ENCODE data around the gene HSF5.

DNA sequence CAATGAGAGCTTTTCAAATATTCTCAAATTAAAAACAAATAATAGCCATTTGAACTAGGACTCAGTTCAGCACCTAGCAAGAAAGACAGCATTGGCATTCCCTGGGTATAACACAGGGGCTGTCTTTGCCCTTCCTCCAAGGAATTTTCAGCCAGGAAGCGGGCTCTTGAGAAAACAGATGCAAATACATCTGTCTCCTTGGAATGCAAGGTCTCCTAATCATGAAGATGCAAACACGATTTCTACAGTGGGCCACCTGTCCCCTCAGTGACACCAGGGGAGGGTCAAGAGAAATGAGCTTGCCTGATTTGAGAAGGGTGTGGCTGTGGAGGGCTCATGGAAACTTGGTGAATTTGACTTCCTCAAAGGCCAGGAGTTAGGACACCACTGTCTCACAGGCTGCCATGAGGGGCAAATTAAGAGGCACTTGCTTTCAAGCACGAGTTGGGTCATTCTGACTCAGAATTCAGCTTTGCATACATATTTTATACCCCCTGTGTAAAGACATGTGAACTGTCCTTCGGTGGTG is 111.7 kb downstream of the HSF5 start:
- TF ChIP-seq POLR2A (IDR thresholded peaks at IDR 0.05) (no peak), CTCF (IDR thresholded peaks at IDR 0.05) (no peak)
